OCI-LY3 (cell line): Measurements from ENCODE around the gene NUP98.

Experiments used
- EZH2phosphoT487 ChIP-seq: fragments of 200-600 bp; shearing (Covaris generic); IDR thresholded peaks from 2 replicates; pipeline ENCODE4 v1.6.1; 2018; ENCODE audit warnings: antibody characterized with exemption, mixed run types, low read depth
- TF ChIP-seq, protein P1 (sequence below): fragments of 200-600, 300-600 bp; sonication (generic); IDR thresholded peaks from 2 replicates; pipeline ENCODE4 v1.5.1; 2014; ENCODE audit warnings: antibody characterized with exemption, low read length, low read depth

- TF ChIP-seq, protein P1, sequence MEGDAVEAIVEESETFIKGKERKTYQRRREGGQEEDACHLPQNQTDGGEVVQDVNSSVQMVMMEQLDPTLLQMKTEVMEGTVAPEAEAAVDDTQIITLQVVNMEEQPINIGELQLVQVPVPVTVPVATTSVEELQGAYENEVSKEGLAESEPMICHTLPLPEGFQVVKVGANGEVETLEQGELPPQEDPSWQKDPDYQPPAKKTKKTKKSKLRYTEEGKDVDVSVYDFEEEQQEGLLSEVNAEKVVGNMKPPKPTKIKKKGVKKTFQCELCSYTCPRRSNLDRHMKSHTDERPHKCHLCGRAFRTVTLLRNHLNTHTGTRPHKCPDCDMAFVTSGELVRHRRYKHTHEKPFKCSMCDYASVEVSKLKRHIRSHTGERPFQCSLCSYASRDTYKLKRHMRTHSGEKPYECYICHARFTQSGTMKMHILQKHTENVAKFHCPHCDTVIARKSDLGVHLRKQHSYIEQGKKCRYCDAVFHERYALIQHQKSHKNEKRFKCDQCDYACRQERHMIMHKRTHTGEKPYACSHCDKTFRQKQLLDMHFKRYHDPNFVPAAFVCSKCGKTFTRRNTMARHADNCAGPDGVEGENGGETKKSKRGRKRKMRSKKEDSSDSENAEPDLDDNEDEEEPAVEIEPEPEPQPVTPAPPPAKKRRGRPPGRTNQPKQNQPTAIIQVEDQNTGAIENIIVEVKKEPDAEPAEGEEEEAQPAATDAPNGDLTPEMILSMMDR: no peak
- no peak for TF ChIP-seq EZH2phosphoT487
Observed at GRCh38 chr11:3641701-3642070, 155.7 kb downstream of the NUP98 start, which contains the start of gene ART5.
